ENCODE measurements around the gene AP3D1. TPM values are rescaled to one million over a fixed set of nuclear protein-coding genes. Genes with fewer than 3 reads are reported as not detected.

AP3D1 gene
- total RNA-seq, 1 donor from 2014 or later, result 50.9 TPM

DNA sequence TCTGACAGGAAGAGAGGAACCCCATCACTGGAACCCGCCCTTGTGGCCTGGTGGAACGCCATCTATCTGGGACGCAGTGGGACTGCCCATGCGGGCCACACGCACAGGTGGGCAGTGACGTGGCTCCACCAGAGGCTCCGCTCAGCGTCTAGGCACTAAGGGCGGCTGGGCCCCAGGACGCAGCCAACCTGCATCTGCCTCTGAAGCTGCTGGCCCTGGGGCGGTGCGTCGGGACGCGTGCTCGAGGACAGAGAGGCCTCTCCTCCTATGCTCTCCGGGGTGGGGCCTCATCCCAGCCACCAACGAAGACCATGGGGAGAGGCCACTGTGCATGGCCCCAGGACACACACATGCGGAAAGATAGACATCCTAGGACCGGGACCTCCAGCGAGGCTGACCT, 36.5 kb downstream of the AP3D1 start:
- Mint-ChIP-seq H3K36me3 (peaks cover 19% of the 10 kb centered on the region), H3K4me1 (no peaks in the 10 kb centered on the region), H3K9me3 (no peaks in the 10 kb centered on the region), H3K4me3 (no peak overlapping the region), H3K27ac (no peak overlapping the region), H3K27me3 (ENCODE audit: insufficient read depth, low read depth) (peaks cover 5% of the 10 kb centered on the region)
- no peak for TF ChIP-seq EZH2 (IDR thresholded peaks at IDR 0.05)
- no peak overlapping the region for H3K4me2 ChIP-seq
- H3K4me1 ChIP-seq, result no peaks in the 10 kb centered on the region
- no peaks in the 10 kb centered on the region for H3K27me3 ChIP-seq
- H3K9ac ChIP-seq, result no peak overlapping the region
- H3K9me3 ChIP-seq (ENCODE audit: low read depth), result no peaks in the 10 kb centered on the region
- H3K79me2 ChIP-seq (ENCODE audit: low read depth), result no peaks in the 10 kb centered on the region
- H3F3A ChIP-seq (ENCODE audit: low read depth), result no peaks in the 10 kb centered on the region
- DNase-seq (ENCODE audit: low spot score), result no peak
- H2AFZ ChIP-seq (replicated peaks), result no peak overlapping the region
- H3K36me3 ChIP-seq, result no peaks in the 10 kb centered on the region
- H3K27ac ChIP-seq, result no peak overlapping the region
- H3K4me3 ChIP-seq, result no peak overlapping the region
- H4K20me1 ChIP-seq (ENCODE audit: low read depth), result peaks cover 6% of the 10 kb centered on the region

DNA sequence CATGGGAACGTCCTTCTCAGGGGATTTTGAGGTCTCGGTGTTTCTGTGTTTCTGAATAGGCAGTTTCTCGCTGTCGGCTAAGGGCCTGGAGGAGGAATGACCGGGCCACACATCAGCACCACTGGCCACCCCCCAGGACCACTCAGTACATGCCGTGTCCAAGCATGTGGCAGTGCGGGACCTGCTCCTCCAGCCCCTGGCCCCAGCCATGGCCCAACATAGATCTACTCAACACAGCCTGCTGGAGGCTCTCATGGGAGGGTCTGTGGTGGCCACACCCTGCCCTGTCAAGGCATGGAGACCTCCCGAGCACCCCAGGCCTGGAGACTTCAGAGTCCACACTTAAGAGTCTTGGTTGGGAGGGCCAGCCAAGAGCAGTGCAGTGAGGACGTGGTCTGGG, 37.1 kb downstream of the AP3D1 start:
- Histone ChIP-seq H3K4me3 (no peak overlapping the region), H3K79me2 (ENCODE audit: low read depth) (no peaks in the 10 kb centered on the region), H4K20me1 (ENCODE audit: low read depth) (peaks cover 4% of the 10 kb centered on the region), H3K9me3 (ENCODE audit: low read depth) (no peaks in the 10 kb centered on the region), H3K9ac (no peak overlapping the region), H3K4me2 (no peak overlapping the region), H3K36me3 (no peaks in the 10 kb centered on the region), H3K27me3 (no peaks in the 10 kb centered on the region), H3K4me1 (no peaks in the 10 kb centered on the region), H2AFZ (replicated peaks) (no peak overlapping the region), H3K27ac (no peak overlapping the region), H3F3A (ENCODE audit: low read depth) (no peaks in the 10 kb centered on the region)
- no peak overlapping the region for H3K27ac Mint-ChIP-seq
- H3K36me3 Mint-ChIP-seq, result peaks cover 18% of the 10 kb centered on the region
- TF ChIP-seq CTCF (IDR thresholded peaks at IDR 0.05), result no peak
- no peak for TF ChIP-seq EZH2 (IDR thresholded peaks at IDR 0.05)
- no peak for TF ChIP-seq EZH2phosphoT487 (IDR thresholded peaks at IDR 0.05)
- peaks cover 3% of the 10 kb centered on the region for H3K27me3 Mint-ChIP-seq (ENCODE audit: insufficient read depth, low read depth)
- H3K9me3 Mint-ChIP-seq, result no peaks in the 10 kb centered on the region
- H3K4me3 Mint-ChIP-seq, result no peak overlapping the region
- DNase-seq (ENCODE audit: low spot score), result no peak
- H3K4me1 Mint-ChIP-seq, result no peaks in the 10 kb centered on the region

- H3K9me3 Mint-ChIP-seq, result no peaks in the 10 kb centered on the region
- no peak for DNase-seq (ENCODE audit: low spot score)
- Histone ChIP-seq H3K9ac (no peak overlapping the region), H3K79me2 (ENCODE audit: low read depth) (no peaks in the 10 kb centered on the region), H2AFZ (replicated peaks) (no peak overlapping the region), H3K36me3 (no peaks in the 10 kb centered on the region), H3K4me3 (no peak overlapping the region), H3F3A (ENCODE audit: low read depth) (no peaks in the 10 kb centered on the region), H3K4me2 (no peak overlapping the region), H3K4me1 (no peaks in the 10 kb centered on the region), H4K20me1 (ENCODE audit: low read depth) (peaks cover 4% of the 10 kb centered on the region), H3K9me3 (ENCODE audit: low read depth) (no peaks in the 10 kb centered on the region), H3K27ac (no peak overlapping the region), H3K27me3 (no peaks in the 10 kb centered on the region)
- no peak overlapping the region for H3K27ac Mint-ChIP-seq
- H3K27me3 Mint-ChIP-seq (ENCODE audit: insufficient read depth, low read depth), result peaks cover 3% of the 10 kb centered on the region
- H3K4me3 Mint-ChIP-seq, result no peak overlapping the region
- H3K36me3 Mint-ChIP-seq, result peaks cover 19% of the 10 kb centered on the region
- TF ChIP-seq EZH2phosphoT487 (IDR thresholded peaks at IDR 0.05) (no peak), CTCF (IDR thresholded peaks at IDR 0.05) (no peak), EZH2 (IDR thresholded peaks at IDR 0.05) (no peak)
- no peaks in the 10 kb centered on the region for H3K4me1 Mint-ChIP-seq
These were observed 37.7 kb downstream of the AP3D1 start for GRCh38 chr19:2113439-2114211.

All from neural progenitor cell (in vitro differentiated cells).